ENCODE measurements around the gene STARD6.

Gene STARD6

GRCh38 chr18:54386043-54386442 lies 28.4 kb upstream of the STARD6 start:
- Histone ChIP-seq H3F3A (ENCODE audit: insufficient read depth, low read length) (no peaks in the 10 kb centered on the region), H3K4me1 (ENCODE audit: insufficient read depth, low read length, severe bottlenecking) (peaks cover 11% of the 10 kb centered on the region), H3K9me3 (ENCODE audit: low read length) (no peaks in the 10 kb centered on the region), H3K27me3 (ENCODE audit: insufficient read depth, low read length) (no peaks in the 10 kb centered on the region), H3K4me2 (ENCODE audit: low read length) (no peak overlapping the region), H3K27ac (ENCODE audit: low read depth, low read length, poor library complexity, severe bottlenecking) (no peak overlapping the region), H4K20me1 (ENCODE audit: insufficient read depth, low read length) (no peaks in the 10 kb centered on the region), H3K9ac (ENCODE audit: low read length) (no peak overlapping the region), H3K4me3 (ENCODE audit: low read depth, low read length, poor library complexity, severe bottlenecking) (no peak overlapping the region), H3K36me3 (ENCODE audit: insufficient read depth, low read length) (no peaks in the 10 kb centered on the region), H3K79me2 (ENCODE audit: insufficient read depth, low read length) (no peaks in the 10 kb centered on the region), H2AFZ (ENCODE audit: low read length) (no peak overlapping the region), H3K9me2 (ENCODE audit: low read depth, low read length) (no peaks in the 10 kb centered on the region)
- TF ChIP-seq EZH2 (IDR thresholded peaks at IDR 0.05; ENCODE audit: borderline replicate concordance, low read length), result no peak
- TF ChIP-seq CTCF (IDR thresholded peaks at IDR 0.05; ENCODE audit: low read length), result no peak

GRCh38 chr18:54382733-54383252 lies 25.1 kb upstream of the STARD6 start:
- H3K4me1 ChIP-seq (ENCODE audit: insufficient read depth, low read length, severe bottlenecking), result no peaks in the 10 kb centered on the region
- no peak overlapping the region for H3K4me3 ChIP-seq (ENCODE audit: low read depth, low read length, poor library complexity, severe bottlenecking)
- no peak overlapping the region for H3K4me2 ChIP-seq (ENCODE audit: low read length)
- H3K36me3 ChIP-seq (ENCODE audit: insufficient read depth, low read length), result peaks cover 7% of the 10 kb centered on the region; the same call in 1 of the 2 replicates
- H3F3A ChIP-seq (ENCODE audit: insufficient read depth, low read length), result no peaks in the 10 kb centered on the region
- no peaks in the 10 kb centered on the region for H4K20me1 ChIP-seq (ENCODE audit: insufficient read depth, low read length)
- H3K9me3 ChIP-seq (ENCODE audit: low read length), result no peaks in the 10 kb centered on the region
- no peaks in the 10 kb centered on the region for H3K9me2 ChIP-seq (ENCODE audit: low read depth, low read length)
- no peak overlapping the region for H2AFZ ChIP-seq (ENCODE audit: low read length)
- no peak overlapping the region for H3K27ac ChIP-seq (ENCODE audit: low read depth, low read length, poor library complexity, severe bottlenecking)
- H3K9ac ChIP-seq (ENCODE audit: low read length), result no peak overlapping the region
- H3K79me2 ChIP-seq (ENCODE audit: insufficient read depth, low read length), result no peaks in the 10 kb centered on the region
- no peaks in the 10 kb centered on the region for H3K27me3 ChIP-seq (ENCODE audit: insufficient read depth, low read length)
- no peak for TF ChIP-seq CTCF (IDR thresholded peaks at IDR 0.05; ENCODE audit: low read length)
- TF ChIP-seq EZH2 (IDR thresholded peaks at IDR 0.05; ENCODE audit: borderline replicate concordance, low read length), result no peak

- no peaks in the 10 kb centered on the region for H4K20me1 ChIP-seq (ENCODE audit: insufficient read depth, low read length)
- H3F3A ChIP-seq (ENCODE audit: insufficient read depth, low read length), result no peaks in the 10 kb centered on the region
- TF ChIP-seq CTCF (IDR thresholded peaks at IDR 0.05; ENCODE audit: low read length) (no peak), EZH2 (IDR thresholded peaks at IDR 0.05; ENCODE audit: borderline replicate concordance, low read length) (no peak)
- no peaks in the 10 kb centered on the region for H3K27me3 ChIP-seq (ENCODE audit: insufficient read depth, low read length)
- no peak overlapping the region for H2AFZ ChIP-seq (ENCODE audit: low read length)
- H3K27ac ChIP-seq (ENCODE audit: low read depth, low read length, poor library complexity, severe bottlenecking), result no peak overlapping the region
- no peak overlapping the region for H3K4me2 ChIP-seq (ENCODE audit: low read length)
- peaks cover 7% of the 10 kb centered on the region; the same call in 1 of the 2 replicates for H3K36me3 ChIP-seq (ENCODE audit: insufficient read depth, low read length)
- no peak overlapping the region for H3K4me3 ChIP-seq (ENCODE audit: low read depth, low read length, poor library complexity, severe bottlenecking)
- no peaks in the 10 kb centered on the region for H3K79me2 ChIP-seq (ENCODE audit: insufficient read depth, low read length)
- H3K9me3 ChIP-seq (ENCODE audit: low read length), result no peaks in the 10 kb centered on the region
- no peaks in the 10 kb centered on the region for H3K9me2 ChIP-seq (ENCODE audit: low read depth, low read length)
- H3K4me1 ChIP-seq (ENCODE audit: insufficient read depth, low read length, severe bottlenecking), result no peaks in the 10 kb centered on the region
- H3K9ac ChIP-seq (ENCODE audit: low read length), result no peak overlapping the region
Observed at GRCh38 chr18:54382076-54382475, 24.4 kb upstream of the STARD6 start.

Measured in OCI-LY1 (cell line).